ENCODE data around the gene ACVR1B.

DNA sequence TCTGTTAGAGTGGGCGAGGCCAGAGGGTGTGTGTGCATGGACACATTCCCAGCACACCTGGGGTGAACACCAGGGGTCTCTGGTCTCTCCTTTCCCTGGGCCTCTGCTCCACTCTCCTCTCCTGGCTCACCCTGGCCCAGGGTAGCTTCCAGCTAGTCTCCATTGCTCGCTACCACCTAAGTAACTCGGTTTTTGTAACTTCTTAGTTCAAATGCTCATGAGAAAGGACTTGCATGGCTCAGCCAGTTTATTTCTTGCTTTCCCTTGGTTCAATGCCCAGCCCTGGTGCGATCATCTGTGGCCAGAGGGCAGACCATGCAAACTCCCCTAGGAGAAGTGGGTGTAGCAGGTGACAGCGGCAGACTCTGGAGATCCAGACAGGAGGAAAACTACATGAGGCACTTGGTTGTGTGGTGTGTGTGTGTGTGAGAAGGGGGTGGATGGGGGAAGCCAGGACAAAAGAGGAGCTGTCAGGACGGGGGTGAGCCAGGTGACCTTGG lies 8.9 kb upstream of the ACVR1B start:
- TF ChIP-seq POLR2AphosphoS5 (IDR thresholded peaks at IDR 0.05; ENCODE audit: low read depth, low read length) (no peak), SIN3A (IDR thresholded peaks at IDR 0.05; ENCODE audit: borderline replicate concordance, insufficient read depth, low read length) (no peak)

Data from PFSK-1 (cell line).